H9 (cell line): ENCODE data around the gene SLC16A3. TPM values are rescaled to one million over a fixed set of nuclear protein-coding genes. Genes with fewer than 3 reads are reported as not detected.
A peak's percentile ranks its signal among the peaks of the same experiment; 100 is the strongest.

Experiments
- DNase-seq: peaks from one replicate; pipeline ENCODE4 v3.0.0-alpha.2; 2017
- H2AFZ ChIP-seq: one replicate; pipeline ENCODE4 v1.6.1; 2013; ENCODE audit warnings: mild to moderate bottlenecking, low read length, control low read depth, moderate library complexity
- H2AK5ac ChIP-seq: 2 replicates; pipeline ENCODE4 v1.6.1; 2013; ENCODE audit warnings: low read length, control low read depth, mixed read lengths; ENCODE audit not compliant: insufficient read length
- H2BK120ac ChIP-seq: one replicate; pipeline ENCODE4 v1.6.1; 2013; ENCODE audit warnings: low read depth, mild to moderate bottlenecking, low read length, control low read depth, inconsistent platforms; ENCODE audit not compliant: poor library complexity, severe bottlenecking
- H2BK12ac ChIP-seq: 2 replicates; pipeline ENCODE4 v1.6.1; 2013; ENCODE audit warnings: low read length, control low read depth, mixed read lengths, low read depth; ENCODE audit not compliant: insufficient read length
- H2BK15ac ChIP-seq: 2 replicates; pipeline ENCODE4 v1.6.1; 2013; ENCODE audit warnings: low read depth, low read length, control low read depth
- H2BK20ac ChIP-seq: one replicate; pipeline ENCODE4 v1.6.1; 2013; ENCODE audit warnings: low read depth, mild to moderate bottlenecking, low read length, control low read depth, inconsistent platforms; ENCODE audit not compliant: poor library complexity, severe bottlenecking
- H2BK5ac ChIP-seq: 2 replicates; pipeline ENCODE4 v1.6.1; 2013; ENCODE audit warnings: low read length, control low read depth, mixed read lengths; ENCODE audit not compliant: insufficient read length
- H3K14ac ChIP-seq: 2 replicates; pipeline ENCODE4 v1.6.1; 2013; ENCODE audit warnings: low read length, control low read depth; ENCODE audit not compliant: insufficient read depth
- H3K18ac ChIP-seq: 2 replicates; pipeline ENCODE4 v1.6.1; 2013; ENCODE audit warnings: low read depth, mild to moderate bottlenecking, mixed read lengths, low read length, control low read depth; ENCODE audit not compliant: insufficient read length
- H3K23ac ChIP-seq: 2 replicates; pipeline ENCODE4 v1.6.1; 2013; ENCODE audit warnings: low read length, control low read depth, mixed read lengths, low read depth; ENCODE audit not compliant: insufficient read length
- H3K23me2 ChIP-seq: 2 replicates; pipeline ENCODE4 v1.6.1; 2013; ENCODE audit warnings: low read depth, mild to moderate bottlenecking, mixed read lengths, low read length, control low read depth; ENCODE audit not compliant: insufficient read length, poor library complexity, severe bottlenecking
- H3K27ac ChIP-seq: 2 replicates; pipeline ENCODE4 v1.5.1; 2013; ENCODE audit warnings: low read length, control low read depth, mixed read lengths, low read depth; ENCODE audit not compliant: insufficient read length
- H3K27me3 ChIP-seq: 2 replicates; pipeline ENCODE4 v1.6.1; 2013; ENCODE audit warnings: low read length, control low read depth, inconsistent platforms; ENCODE audit not compliant: insufficient read depth
- H3K4ac ChIP-seq: 2 replicates; pipeline ENCODE4 v1.6.1; 2013; ENCODE audit warnings: low read depth, mild to moderate bottlenecking, control low read depth, inconsistent platforms, low read length, moderate library complexity
- H3K4me1 ChIP-seq: 2 replicates; pipeline ENCODE4 v1.6.1; 2013; ENCODE audit warnings: low read length, control low read depth, inconsistent platforms; ENCODE audit not compliant: insufficient read depth
- H3K4me2 ChIP-seq: 2 replicates; pipeline ENCODE4 v1.6.1; 2013; ENCODE audit warnings: low read length, control low read depth, mixed read lengths; ENCODE audit not compliant: insufficient read length, insufficient read depth
- H3K56ac ChIP-seq: 2 replicates; pipeline ENCODE4 v1.6.1; 2013; ENCODE audit warnings: low read depth, mild to moderate bottlenecking, mixed read lengths, low read length, control low read depth; ENCODE audit not compliant: insufficient read length
- H3K79me1 ChIP-seq: 2 replicates; pipeline ENCODE4 v1.6.1; 2013; ENCODE audit warnings: low read depth, mild to moderate bottlenecking, moderate library complexity, low read length, control low read depth, inconsistent platforms; ENCODE audit not compliant: insufficient read depth, poor library complexity, severe bottlenecking
- H3K79me2 ChIP-seq: 2 replicates; pipeline ENCODE4 v1.6.1; 2013; ENCODE audit warnings: low read length, control low read depth, inconsistent platforms; ENCODE audit not compliant: insufficient read depth
- H3K9ac ChIP-seq: 2 replicates; pipeline ENCODE4 v1.6.1; 2013; ENCODE audit warnings: low read length, control low read depth, mixed read lengths; ENCODE audit not compliant: insufficient read length; ENCODE audit errors: extremely low read depth
- H3K9me3 ChIP-seq: one replicate; pipeline ENCODE4 v1.6.1; 2013; ENCODE audit warnings: low read depth, low read length, inconsistent platforms; ENCODE audit not compliant: control insufficient read depth
- H3T11ph ChIP-seq: one replicate; pipeline ENCODE4 v1.6.1; 2013; ENCODE audit warnings: mild to moderate bottlenecking, low read length, control low read depth, inconsistent platforms
- H4K20me1 ChIP-seq: one replicate; pipeline ENCODE4 v1.6.1; 2013; ENCODE audit not compliant: control insufficient read depth, insufficient read length, insufficient read depth
- H4K5ac ChIP-seq: 2 replicates; pipeline ENCODE4 v1.6.1; 2013; ENCODE audit warnings: low read depth, mild to moderate bottlenecking, mixed read lengths, low read length, control low read depth; ENCODE audit not compliant: insufficient read length
- H4K8ac ChIP-seq: replicated peaks from 2 replicates; pipeline ENCODE4 v1.6.1; 2013; ENCODE audit warnings: low read length, control low read depth, mixed read lengths, low read depth; ENCODE audit not compliant: insufficient read length
- H4K91ac ChIP-seq: 2 replicates; pipeline ENCODE4 v1.6.1; 2013; ENCODE audit warnings: low read depth, mild to moderate bottlenecking, moderate library complexity, mixed read lengths, low read length, control low read depth; ENCODE audit not compliant: insufficient read length
- H3K27ac Mint-ChIP-seq, 3 experiments: 2 replicates in 2 of 3; 3 replicates in 1 of 3; pipeline ENCODE4 v1.8.0; 2020 to 2021; ENCODE audit warnings: mixed read lengths in 3 of 3, mild to moderate bottlenecking in 1 of 3, moderate library complexity in 1 of 3
- H3K27me3 Mint-ChIP-seq: 2 replicates; pipeline ENCODE4 v1.8.0; 2021; ENCODE audit warnings: low read depth, mild to moderate bottlenecking, moderate library complexity, mixed read lengths
- H3K36me3 Mint-ChIP-seq, 3 experiments: 2 replicates in 2 of 3; 3 replicates in 1 of 3; pipeline ENCODE4 v1.8.0; 2020 to 2021; ENCODE audit warnings: low read depth in 3 of 3, mixed read lengths in 3 of 3; ENCODE audit not compliant: insufficient read depth in 1 of 3
- H3K4me1 Mint-ChIP-seq, 2 experiments: 2 replicates each; pipeline ENCODE4 v1.8.0; 2020; ENCODE audit warnings: mixed read lengths in 2 of 2
- H3K4me3 Mint-ChIP-seq, 2 experiments: 2 replicates in 1 of 2; 3 replicates in 1 of 2; pipeline ENCODE4 v1.8.0; 2020 to 2021; ENCODE audit warnings: mild to moderate bottlenecking in 2 of 2, mixed read lengths in 2 of 2, moderate library complexity in 1 of 2
- H3K9me3 Mint-ChIP-seq, 2 experiments: 2 replicates in 1 of 2; 3 replicates in 1 of 2; pipeline ENCODE4 v1.8.0; 2020; ENCODE audit warnings: mild to moderate bottlenecking in 2 of 2, mixed read lengths in 2 of 2, moderate library complexity in 1 of 2
- WGBS: extraction: QIAGEN DNeasy Blood & Tissue Kit; methylation state at CpG from one replicate; pipeline ENCODE4 v1.1.7; 2013; ENCODE audit warnings: missing lambda C conversion rate, low lambda C conversion rate, mixed read lengths; ENCODE audit not compliant: insufficient read length; ENCODE audit errors: extremely low coverage; 5-methylcytosine and 5-hydroxymethylcytosine counted together
- total RNA-seq: library from RNA; stranded (reverse); gene quantifications from 2 replicates; pipeline ENCODE4 v1.2.1, GENCODE V29; 2021
- TF ChIP-seq, protein P1 (sequence below): fragments of 200-600 bp; sonication (generic); conservative IDR thresholded peaks from 3 replicates; pipeline ENCODE4 v1.8.0; 2021; ENCODE audit warnings: antibody characterized with exemption, mild to moderate bottlenecking

SLC16A3 gene
- total RNA-seq, 1 experiment from 2014 or later: 28.4 TPM

DNA sequence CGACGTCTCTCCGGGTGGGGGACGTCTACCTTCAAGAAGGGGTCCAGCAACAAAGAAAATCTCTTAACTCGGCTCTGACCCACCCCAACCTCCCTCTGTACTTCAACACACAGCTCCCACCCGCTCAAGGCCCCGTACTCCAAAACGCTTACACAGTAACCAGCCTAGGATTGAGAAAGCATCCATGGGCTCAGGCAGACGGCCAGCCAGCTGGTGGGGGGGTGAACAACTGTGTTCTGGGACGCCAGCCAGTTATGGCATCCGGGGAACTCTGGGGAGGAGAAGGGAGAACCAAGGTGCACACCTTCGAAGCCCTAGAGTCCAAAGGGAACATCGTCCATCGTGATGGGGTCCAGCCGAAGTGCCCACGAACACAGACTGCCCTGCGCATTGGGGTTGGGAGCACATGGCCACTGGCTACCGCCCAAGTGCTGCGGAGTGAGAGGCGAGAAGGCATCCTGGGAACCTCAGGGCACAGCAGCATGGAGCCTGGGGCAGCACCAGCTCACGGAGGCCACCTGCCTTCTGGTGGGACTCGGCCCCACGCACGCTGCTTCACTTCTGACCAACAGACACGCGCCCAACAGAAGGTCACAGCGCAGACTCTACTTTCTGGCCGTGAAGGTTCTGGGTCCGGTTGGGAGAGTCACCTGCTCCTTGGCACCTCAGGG, 14.3 kb downstream of the SLC16A3 start:
- H3K9ac ChIP-seq: no peak overlapping the region

More for the DNA sequence above, 14.3 kb downstream of the SLC16A3 start:
- Histone ChIP-seq H3K27ac (no peak overlapping the region), H3T11ph (no peak overlapping the region), H2AK5ac (no peak overlapping the region), H3K23me2 (no peaks in the 10 kb centered on the region), H2BK120ac (no peak overlapping the region), H3K18ac (no peak overlapping the region), H3K23ac (no peak overlapping the region), H3K4ac (no peak overlapping the region), H2BK20ac (no peak overlapping the region), H3K4me2 (no peak overlapping the region), H4K20me1 (no peaks in the 10 kb centered on the region), H4K5ac (no peak overlapping the region), H4K91ac (no peak overlapping the region), H3K56ac (no peak overlapping the region), H3K27me3 (no peaks in the 10 kb centered on the region), H3K79me2 (peaks cover 2% of the 10 kb centered on the region; the same call in 1 of the 2 replicates), H2BK12ac (no peak overlapping the region), H3K14ac (no peak overlapping the region), H2BK5ac (no peak overlapping the region), H2BK15ac (no peak overlapping the region), H3K9me3 (no peaks in the 10 kb centered on the region), H2AFZ (no peak overlapping the region), H3K4me1 (no peaks in the 10 kb centered on the region), H3K79me1 (no peaks in the 10 kb centered on the region), H4K8ac (no peak overlapping the region)
- Mint-ChIP-seq H3K9me3 (no peaks in the 10 kb centered on the region), H3K27ac (peak overlapping the region in 1 of 3 experiments; percentile 6; a peak in 1 of 7 replicates), H3K4me3 (no peak overlapping the region), H3K27me3 (peaks cover 3% of the 10 kb centered on the region; the same call in 1 of the 2 replicates), H3K4me1 (peaks cover 0 to 8% of the 10 kb centered on the region in 2 experiments; a peak in 3 of 4 replicates), H3K36me3 (peaks cover 30 to 68% (median 57%) of the 10 kb centered on the region in 3 experiments; a peak in 6 of 7 replicates)
- TF ChIP-seq, protein P1, sequence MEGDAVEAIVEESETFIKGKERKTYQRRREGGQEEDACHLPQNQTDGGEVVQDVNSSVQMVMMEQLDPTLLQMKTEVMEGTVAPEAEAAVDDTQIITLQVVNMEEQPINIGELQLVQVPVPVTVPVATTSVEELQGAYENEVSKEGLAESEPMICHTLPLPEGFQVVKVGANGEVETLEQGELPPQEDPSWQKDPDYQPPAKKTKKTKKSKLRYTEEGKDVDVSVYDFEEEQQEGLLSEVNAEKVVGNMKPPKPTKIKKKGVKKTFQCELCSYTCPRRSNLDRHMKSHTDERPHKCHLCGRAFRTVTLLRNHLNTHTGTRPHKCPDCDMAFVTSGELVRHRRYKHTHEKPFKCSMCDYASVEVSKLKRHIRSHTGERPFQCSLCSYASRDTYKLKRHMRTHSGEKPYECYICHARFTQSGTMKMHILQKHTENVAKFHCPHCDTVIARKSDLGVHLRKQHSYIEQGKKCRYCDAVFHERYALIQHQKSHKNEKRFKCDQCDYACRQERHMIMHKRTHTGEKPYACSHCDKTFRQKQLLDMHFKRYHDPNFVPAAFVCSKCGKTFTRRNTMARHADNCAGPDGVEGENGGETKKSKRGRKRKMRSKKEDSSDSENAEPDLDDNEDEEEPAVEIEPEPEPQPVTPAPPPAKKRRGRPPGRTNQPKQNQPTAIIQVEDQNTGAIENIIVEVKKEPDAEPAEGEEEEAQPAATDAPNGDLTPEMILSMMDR: no peak
- DNase-seq: no peak
- no CpG with 5 or more reads among the region's 29 CpGs for WGBS
